Inflammatory macrophage treated with lipopolysaccharide for 1 hour (primary cell): ENCODE data around the gene MYDGF.

Source experiments
- DNase-seq, 2 donors: peaks; one replicate each; pipeline ENCODE4 v3.0.0-alpha.2; 2020 to 2022

MYDGF gene

DNA sequence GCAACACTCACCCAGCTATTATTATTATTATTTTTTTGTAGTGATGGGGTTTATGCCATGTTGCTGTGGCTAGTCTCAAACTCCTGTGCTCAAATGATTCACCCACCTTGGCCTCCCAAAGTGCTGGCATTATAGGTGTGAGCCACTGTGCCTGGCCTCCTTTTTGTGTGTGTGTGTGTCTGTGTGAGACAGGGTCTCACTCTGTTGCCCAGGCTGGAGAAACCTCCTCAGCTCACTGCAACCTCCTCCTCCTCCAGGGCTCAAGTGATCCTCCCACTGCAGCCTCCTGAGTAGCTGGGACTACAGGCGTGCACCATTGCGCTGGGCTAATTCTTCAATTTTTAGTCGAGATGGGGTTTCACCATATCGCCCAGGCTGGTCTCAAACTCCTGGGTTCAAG, 3.6 kb upstream of the MYDGF start:
- no peak for DNase-seq

DNA sequence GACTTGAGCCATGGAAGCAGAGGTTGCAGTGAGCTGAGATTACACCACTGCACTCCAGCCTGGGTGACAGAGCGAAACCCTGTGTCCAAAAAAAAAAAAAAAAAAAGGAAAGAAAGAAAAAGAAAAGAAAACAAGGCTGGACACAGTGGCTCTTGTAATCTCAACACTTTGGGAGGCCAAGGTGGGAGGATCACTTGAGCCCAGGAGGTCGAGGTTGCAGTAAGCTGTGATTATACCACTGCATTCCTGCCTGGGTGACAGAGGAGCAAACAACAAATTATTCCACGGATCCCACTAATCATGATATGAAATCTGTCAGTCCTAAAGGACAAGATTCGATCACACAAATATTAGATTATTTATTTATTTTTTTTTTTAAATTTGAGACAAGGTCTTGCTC, 3.1 kb upstream of the MYDGF start:
- no peak for DNase-seq

DNA sequence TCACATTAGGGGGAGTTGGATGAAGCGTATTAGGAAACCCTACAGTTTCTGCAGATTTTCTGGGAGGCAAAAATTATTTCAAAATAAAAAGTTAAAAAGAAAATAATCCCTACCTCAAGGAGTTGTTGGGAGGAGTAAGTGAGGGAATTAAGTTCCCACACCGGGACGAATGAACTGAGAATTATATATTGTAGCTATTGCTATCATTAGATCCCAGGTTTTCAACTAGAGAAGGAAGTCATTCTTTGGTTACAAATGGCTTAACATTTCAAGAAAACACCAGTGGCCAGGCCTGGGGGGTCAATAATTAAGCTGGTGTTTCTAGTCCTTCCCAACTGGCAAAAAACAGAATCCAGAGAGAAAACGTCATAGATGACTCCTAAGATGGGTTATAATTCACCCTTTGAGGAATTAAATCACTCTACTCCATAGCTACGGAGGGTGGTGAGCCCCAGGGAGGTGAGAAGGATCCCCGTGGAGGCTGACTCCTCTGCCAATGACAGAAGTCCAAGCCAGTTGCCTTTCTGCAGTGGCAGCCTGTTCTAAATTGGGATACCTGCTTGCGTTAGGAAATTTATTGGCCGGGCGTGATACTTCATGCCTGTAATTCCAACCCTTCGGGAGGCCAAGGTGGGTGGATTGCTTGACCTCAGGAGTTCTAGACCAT, 1.2 kb upstream of the MYDGF start:
- DNase-seq = no peak

DNA sequence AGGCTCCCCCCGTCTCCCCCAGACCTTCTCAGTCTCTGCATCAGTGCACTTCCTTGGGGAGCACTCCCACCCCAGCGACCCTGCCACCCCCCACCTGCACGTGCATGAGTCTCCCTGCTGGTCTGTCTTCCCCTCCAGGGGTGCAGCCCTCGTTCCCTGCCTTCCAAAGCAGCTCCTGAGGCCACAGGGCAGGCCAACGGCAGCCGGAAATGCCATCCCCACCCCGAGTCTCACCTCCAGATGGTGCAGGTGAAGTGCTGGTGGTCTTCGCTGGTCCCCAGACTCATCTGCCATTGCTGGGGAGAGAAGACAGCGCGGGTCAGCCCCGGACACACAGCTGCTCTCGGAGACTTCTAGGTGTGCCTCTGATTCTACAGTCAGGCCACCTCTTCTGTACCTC, 5.5 kb downstream of the MYDGF start:
- no peak for DNase-seq

DNA sequence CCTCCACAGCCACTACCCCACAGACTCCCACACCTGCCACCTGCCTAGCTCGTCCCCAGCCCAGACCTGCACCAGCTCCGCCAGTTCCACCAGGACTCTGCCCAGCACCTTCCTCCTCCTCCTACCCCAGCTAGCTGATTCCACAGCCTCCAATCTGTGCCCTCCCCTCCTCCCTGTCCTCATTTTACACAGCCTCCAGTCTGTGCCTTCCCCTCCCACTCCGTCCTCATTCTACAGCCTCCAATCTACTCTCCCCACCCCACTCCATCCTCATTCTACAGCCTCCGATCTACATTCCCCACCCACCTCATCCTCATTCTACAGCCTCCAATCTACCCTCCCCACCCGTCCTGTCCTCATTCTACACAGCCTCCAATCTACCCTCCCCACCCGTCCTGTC, 7.3 kb downstream of the MYDGF start:
- no peak for DNase-seq

DNA sequence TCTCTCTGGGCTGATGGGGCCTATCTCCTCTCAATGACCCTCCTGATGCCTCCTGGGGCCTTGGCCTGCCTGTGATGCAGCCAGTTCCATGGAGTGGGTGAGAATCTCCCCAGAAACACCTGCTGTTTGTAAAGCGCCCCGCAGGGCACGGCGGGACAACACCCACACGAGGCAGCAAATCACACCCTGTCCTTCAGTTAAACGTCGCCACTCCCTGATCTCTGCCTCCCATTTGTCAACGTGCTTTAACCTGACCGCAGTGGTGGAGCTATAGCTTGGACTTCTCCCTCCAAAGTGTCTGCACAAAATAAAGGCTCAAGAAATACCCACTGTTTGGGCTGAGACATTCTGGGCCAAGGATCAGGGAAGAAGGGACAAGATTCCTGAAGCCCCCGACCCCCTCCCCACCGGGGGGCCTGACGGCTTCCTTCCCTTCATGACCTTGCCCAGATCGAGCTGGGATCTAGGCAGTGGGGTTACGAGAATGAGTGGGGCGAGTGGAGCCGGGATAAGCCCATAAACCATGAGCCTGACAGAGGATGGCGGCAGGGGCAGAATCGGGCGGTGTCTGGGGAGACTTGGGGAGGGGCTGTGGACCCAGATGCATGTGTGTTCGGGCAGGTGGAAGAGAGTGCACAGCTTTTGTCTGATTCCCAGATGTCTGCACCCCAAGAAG, 8.0 kb downstream of the MYDGF start:
- no peak for DNase-seq

DNA sequence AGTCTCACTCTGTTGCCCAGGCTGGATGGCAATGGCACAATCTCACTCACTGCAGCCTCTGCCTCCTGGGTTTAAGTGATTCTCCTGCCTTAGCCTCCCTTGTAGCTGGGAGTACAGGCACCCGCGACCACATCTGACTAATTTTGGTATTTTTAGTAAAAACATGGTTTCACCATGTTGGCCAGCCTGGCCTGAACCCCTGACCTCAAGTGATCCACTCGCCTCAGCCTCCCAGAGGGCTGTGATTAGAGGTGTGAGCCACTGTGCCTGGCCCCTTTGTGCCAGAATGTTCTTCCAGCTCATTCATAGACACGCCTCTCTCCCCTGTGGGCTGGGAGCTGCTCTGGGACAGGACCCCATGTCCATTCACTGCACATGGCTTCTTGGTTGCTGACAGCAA, 9.1 kb downstream of the MYDGF start:
- no peak for DNase-seq

DNA sequence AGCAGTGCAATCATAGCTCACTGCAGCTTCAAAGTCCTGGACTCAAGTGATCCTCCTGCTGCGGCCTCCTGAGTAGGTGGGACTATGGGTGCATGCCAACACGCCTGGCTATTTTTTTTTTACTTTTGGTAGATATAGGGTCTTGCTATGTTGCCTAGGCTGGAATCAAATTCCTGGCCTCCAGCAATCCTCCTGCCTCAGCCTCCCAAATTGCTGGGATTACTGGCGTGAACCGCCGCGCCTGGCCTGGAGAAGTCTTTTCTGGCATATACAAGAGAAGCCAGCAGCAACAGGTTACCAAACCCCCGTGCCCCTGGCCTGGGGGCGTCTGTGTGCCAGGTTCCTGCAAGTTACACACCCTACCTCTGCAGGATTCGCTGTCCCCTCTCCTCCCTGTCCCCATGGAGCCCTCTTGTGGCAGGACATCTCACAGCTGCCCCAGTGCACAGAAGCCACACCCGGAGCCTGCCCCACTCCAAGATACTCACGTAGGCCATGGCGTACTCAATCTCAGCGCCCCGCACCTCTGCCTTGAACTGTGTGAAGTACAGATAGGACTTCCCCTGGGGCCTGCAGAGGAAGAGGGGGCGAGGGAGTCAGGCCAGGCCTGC, 9.9 kb downstream of the MYDGF start:
- DNase-seq = peak in 1 of 2 donors; percentile 34

DNA sequence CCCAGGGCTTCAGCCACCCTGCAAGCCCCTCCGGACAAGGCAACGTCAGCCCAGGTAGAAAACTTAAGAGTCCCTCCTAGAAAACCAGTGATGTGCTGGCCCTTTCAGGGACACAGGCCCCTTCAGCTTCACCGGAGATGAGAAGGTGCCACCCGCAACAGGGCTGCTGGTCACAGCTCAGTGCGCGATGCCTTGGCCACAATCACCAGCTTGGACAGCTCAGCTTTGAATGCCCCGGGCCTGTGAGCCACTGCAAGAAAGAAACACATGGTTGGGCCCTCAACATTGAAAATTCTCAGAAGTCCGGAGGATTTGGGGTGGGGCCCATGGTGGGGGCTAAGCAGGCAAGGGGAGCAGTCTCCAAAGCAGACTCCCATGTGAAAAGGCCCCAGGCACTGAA, 12.3 kb downstream of the MYDGF start:
- DNase-seq = no peak

DNA sequence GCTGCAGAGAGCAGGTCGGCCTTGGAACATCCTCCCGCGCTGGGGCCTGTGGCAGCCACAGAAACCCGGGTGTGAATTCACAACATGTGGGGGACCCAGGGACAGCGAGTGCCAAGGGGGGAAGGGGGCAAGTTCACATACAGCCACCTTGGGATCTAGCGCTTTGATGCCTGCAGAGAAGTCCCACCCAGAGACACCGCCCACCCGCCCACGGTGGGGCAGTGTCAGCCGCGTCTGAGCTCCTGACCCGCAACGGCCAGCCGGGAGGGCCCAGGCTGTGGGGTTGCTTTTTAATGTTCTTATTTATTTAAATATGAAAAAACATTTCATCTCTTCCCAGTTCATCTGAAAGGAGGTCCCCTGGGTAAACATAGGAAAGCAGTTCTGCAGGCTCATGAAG, 12.9 kb downstream of the MYDGF start:
- DNase-seq = no peak

DNA sequence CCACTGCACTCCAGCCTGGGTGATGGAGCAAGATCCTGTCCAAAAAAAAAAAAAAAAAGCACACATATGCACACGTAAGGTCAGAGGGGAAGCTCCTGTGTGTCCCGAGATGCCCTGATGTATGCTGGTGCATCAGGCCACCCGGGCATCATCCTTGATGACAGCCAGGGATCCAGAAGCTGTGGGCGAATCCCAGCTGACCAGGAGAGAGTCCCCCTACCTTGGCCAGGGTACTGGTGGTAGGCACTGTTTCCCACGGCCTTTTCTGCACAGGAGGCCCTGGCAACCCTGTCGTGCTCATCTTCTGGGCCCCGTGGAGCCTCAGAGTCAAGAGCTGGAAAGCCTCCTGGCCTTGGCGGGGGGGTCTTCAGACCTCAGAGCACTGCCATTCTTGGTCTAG, 14.0 kb downstream of the MYDGF start:
- DNase-seq = no peak

DNA sequence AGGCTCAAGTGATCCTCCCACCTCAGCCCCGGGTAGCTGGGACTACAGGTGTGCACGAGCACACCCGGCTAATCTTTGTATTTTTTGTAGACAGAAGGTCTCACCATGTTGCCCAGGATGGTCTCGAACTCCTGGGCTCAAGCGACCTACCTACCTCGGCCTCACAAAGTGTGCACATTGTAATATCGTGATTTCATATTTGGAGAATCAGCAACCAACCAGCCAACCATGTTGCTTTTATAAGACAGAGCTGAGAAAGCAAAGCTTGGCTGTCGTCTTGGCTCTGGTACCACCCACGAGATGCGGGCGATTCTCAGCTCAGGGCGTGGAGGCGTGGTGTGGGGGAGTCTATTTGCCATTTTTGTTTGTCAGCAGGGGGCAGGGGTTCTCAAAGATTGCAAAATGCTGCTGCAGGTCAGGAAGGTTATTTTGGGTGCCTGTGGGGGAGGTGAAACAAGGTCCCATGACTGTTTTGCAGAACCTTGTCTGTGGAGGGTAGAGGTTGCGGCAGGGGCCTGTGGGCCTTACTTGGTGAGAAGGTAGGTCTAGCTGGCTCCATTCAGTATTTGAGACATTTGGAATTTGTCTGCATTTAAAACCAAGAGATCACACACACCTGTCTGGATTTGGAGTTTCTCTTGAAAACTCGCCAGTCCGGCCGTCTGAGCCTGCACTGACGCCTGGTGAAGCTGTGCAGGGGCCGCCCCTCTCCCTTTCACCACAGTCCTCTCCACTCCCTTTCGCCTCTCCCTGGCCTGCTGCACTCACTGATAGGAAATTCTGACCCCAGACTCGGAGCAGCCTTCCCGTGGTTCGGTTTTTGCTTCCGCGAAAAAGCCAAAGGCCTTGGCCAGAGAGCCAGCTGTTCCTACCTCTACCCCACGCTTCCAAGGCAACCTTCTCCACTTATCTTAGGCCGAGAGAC, 15.4 kb downstream of the MYDGF start:
- DNase-seq = peak in 1 of 2 donors; percentile 78

DNA sequence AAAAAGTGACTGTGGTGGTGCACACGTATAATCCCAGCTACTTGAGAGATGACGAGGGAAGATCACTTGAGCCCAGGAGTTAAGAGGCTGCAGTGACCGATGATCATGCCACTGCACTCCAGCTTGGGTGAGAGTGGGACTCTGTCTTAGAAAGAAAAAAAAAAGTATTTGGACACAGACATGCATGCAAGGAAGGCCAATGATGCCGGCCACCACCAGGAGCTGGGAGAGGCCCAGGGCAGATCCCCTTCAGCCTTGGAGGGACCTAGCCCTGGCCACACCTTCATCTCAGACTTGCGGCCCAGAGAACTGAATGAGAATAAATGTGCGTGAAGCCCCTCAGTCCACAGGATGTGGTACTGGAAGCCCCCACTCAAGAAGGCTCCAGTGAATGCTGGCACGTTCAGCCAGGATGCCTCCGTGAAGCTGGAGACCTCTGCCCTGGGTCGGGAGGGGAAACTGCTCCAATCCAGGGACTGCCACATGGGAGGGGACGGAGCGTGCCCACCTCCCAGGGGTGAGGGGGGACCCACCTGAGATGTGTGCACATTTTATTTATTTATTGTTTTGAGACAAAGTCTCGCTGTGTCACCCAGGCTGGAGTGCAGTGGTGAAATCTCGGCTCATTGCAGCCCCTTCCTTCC, 16.2 kb downstream of the MYDGF start:
- no peak for DNase-seq

DNA sequence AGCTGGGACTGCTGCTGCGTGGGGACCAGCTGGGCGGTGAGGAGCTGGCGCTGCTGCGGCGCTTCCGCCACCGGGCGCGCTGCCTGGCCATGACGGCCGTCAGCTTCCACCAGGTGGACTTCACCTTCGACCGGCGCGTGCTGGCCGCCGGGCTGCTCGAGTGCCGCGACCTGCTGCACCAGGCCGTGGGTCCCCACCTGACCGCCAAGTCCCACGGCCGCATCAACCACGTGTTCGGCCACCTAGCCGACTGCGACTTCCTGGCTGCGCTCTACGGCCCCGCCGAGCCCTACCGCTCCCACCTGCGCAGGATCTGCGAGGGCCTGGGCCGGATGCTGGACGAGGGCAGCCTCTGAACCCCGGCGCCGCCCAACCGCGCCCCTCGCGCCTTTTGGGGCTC, 18.1 kb downstream of the MYDGF start:
- no peak for DNase-seq

DNA sequence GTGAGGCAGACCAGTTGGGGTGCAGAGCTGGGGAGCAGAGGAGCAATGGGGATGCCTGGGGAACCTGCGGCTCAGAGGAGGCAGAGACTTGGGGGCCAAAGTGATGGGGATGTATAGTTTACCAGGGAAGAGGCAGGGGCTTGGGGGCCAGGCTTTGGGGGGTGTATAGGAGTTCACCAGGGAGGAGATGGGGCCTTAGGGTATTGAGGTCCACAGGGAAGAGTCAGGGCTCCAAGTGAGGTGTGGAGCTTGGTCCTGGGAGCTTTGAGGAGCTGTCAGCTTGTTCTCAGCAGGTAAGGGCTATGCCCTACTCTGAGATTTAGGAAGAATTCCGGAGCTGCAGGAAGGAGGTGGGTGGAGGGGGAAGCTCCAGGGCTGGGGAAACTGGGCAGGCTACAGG, 20.0 kb downstream of the MYDGF start:
- no peak for DNase-seq

DNA sequence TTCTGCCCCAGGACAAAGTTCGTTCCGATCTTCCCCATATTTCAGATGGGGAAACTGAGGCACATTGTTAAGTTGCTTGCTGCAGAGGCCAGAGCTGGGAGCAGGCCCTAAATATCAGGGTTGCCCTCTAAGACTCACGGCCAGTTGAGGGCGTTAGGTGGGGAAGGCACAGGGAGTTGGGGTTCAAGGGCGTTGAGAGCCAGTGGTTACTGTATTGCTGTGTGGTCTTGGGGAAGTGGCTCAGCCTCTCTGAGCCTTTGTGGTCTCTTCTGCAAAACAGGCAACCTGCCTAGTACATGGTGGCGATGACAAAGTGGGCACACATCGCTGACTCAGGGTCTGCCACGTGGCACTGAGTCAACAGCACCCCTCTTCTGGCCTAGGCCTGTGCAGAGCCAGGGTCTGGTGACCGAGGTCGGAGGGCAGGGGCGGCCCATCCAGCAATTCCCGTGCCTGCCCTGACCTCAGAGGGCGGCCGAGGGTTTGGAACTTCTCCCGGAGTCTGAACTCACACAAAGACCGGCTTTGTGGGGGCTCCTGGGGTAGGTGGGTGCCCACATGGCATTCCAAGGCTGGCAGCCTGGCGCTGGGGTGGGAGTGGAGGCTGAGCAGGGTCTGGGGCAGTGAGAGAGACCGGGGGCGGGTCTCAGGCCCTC, 20.6 kb downstream of the MYDGF start:
- DNase-seq = no peak

DNA sequence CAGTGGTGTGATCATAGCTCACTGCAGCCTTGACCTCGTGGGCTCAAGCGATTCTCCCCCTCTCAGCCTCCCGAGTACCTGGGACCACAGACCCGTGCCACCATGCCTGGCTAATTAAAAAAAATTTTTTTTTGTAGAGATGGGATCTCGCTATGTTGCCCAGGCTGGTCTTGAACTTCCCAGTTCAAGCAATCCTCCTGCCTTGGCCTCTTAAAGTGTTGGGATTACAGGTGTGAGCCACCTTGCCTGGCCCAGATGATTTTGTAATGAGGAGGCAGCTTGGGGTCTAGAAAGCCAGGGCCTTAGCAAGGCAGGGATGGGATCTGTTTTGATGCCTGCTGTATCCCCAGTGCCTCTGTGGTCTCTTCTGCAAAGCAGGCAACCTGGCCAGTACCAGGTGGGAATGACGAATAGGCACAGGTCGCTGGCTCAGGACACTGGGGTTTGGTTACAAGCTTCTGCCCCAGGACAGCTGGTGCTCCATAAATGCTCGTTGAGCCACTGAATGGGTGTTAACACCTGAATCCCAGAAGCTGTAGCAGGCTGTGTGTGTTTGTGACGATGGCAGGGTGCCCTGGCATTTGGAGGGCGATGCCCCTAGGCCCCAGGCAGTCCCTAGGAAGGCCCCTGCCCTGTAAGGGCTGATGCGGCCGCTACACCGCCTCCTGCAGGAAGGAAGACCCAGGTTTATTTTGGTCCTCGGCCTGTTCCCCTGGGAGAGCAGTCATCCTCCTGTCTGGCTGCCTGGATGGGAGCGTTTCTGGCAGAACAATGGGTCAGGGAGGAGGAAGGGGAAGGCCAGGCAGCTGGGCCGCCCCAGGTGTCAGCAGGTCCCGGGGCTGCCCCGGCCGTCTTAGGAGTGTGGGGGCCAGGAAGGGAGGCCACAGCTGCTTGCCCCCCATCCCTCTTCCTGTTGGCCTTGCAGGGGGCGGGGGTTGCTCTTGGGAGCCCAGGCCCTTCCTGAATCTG, 22.2 kb downstream of the MYDGF start:
- DNase-seq = no peak

DNA sequence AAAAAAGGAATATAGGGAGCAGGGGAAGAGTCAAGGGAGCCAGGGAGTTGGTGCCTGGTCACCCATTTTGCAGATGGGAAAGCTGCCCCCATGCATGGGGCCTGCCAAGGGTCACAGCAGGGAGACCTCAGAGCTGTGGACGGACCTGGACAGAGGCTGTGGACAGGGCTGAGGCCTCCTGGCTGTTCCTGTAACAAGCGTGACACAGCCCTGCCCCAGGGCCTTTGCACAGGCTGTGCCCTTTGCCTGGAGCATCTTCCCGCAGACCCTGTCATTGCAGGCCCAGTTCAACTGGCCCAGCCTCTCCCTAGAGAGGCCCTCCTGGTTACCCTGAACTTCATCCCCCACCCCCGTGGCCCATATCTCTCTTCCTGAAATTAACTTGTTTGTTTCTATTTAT, 24.4 kb downstream of the MYDGF start:
- DNase-seq = no peak

DNA sequence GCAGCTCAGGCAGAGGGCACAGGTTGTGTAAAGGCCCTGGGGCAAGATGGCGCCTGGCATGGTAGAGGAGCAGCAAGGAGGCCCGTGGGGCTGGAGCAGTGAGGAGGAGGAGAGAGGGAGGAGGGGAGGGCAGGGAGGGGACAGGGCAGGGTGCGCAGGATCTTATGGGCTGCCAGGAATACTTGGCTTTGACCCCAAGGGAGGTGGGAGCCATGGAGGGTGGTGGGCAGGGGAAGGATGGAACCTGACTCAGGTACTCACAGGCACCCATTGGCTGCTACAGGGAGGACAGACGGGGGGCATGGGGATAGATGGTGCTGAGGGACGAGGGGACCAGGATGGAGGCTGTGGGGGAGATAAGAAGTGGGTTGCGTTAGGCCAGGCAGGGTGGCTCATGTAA, 27.5 kb downstream of the MYDGF start:
- DNase-seq = no peak

DNA sequence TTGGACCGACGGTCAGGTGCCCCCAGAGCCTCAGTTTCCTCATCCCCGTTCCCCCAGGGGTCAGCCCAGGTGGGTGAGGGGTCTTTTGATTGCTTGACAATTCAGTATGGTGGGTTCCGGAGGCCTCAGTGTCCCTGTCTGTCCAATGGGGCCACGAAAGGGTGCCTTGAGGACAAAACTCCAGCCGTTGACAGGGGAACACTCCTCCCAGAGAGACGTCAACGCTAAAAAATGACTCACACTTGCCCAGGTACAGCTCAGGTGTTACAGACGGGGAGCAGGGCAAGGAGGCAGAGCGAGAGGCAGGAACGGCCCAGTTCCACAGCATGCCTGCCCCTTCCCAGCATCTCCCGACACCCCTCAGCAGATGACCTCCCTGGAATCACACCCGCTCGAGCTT, 29.0 kb downstream of the MYDGF start:
- no peak for DNase-seq
